SK-N-SH treated with all-trans-retinoic acid at 6 μM for 48 hours (cell line): ENCODE results near the gene MLLT6.

Experiments used
- ATAC-seq: fragments of 200-7000 bp; cut with Tn5 transposase; 3 replicates; pipeline ENCODE4 v1.9.1; 2020; ENCODE audit warnings: mild to moderate bottlenecking, moderate library complexity
- ARNTL ChIP-seq: fragments of 450-650 bp; formaldehyde crosslinking; IDR thresholded peaks from 2 replicates; pipeline ENCODE4 v1.5.0; 2020; ENCODE audit warnings: low read depth, mild to moderate bottlenecking, moderate library complexity, borderline replicate concordance
- BACH2 ChIP-seq: fragments of 250-450 bp; sonication (Bioruptor Pico); IDR thresholded peaks from 2 replicates; pipeline ENCODE4 v1.9.0; 2021; ENCODE audit warnings: mild to moderate bottlenecking, borderline replicate concordance
- CSDC2 ChIP-seq: fragments of 250-450 bp; sonication (Bioruptor Pico); IDR thresholded peaks from 2 replicates; pipeline ENCODE4 v1.5.0; 2020; ENCODE audit warnings: mild to moderate bottlenecking, moderate library complexity
- ESRRG ChIP-seq: fragments of 250-450 bp; sonication (Bioruptor Pico); IDR thresholded peaks from 2 replicates; pipeline ENCODE4 v1.6.1; 2021; ENCODE audit warnings: mild to moderate bottlenecking
- GLIS3 ChIP-seq: fragments of 250-450 bp; sonication (Bioruptor Pico); IDR thresholded peaks from 2 replicates; pipeline ENCODE4 v1.5.0; 2020; ENCODE audit warnings: mild to moderate bottlenecking, moderate library complexity
- ISL1 ChIP-seq: fragments of 250-450 bp; sonication (Bioruptor Pico); IDR thresholded peaks from 2 replicates; pipeline ENCODE4 v2.1.2; 2022; ENCODE audit warnings: mild to moderate bottlenecking, moderate library complexity
- OSR1 ChIP-seq: fragments of 250-450 bp; sonication (Bioruptor Pico); IDR thresholded peaks from 2 replicates; pipeline ENCODE4 v1.8.0; 2022; ENCODE audit warnings: moderate library complexity, mild to moderate bottlenecking, inconsistent platforms
- POU6F1 ChIP-seq: fragments of 250-450 bp; sonication (Bioruptor Pico); IDR thresholded peaks from 2 replicates; pipeline ENCODE4 v1.8.0; 2021; ENCODE audit warnings: low read depth, mild to moderate bottlenecking, moderate library complexity, borderline replicate concordance
- RARB ChIP-seq: fragments of 250-450 bp; sonication (Bioruptor Pico); IDR thresholded peaks from 2 replicates; pipeline ENCODE4 v1.8.0; 2021; ENCODE audit warnings: mild to moderate bottlenecking, moderate library complexity
- SNAI2 ChIP-seq: fragments of 250-450 bp; sonication (Bioruptor Pico); IDR thresholded peaks from 2 replicates; pipeline ENCODE4 v1.5.0; 2020; ENCODE audit warnings: mild to moderate bottlenecking, moderate library complexity
- TCF4 ChIP-seq: fragments of 250-450 bp; sonication (Bioruptor Pico); IDR thresholded peaks from 2 replicates; pipeline ENCODE4 v1.8.0; 2021; ENCODE audit warnings: mild to moderate bottlenecking, moderate library complexity, borderline replicate concordance
- TSHZ2 ChIP-seq: fragments of 250-450 bp; sonication (Bioruptor Pico); IDR thresholded peaks from 2 replicates; pipeline ENCODE4 v1.5.0; 2020; ENCODE audit warnings: mild to moderate bottlenecking, moderate library complexity
- ZC3H10 ChIP-seq: fragments of 250-450 bp; sonication (Bioruptor Pico); IDR thresholded peaks from 2 replicates; pipeline ENCODE4 v1.5.1; 2021; ENCODE audit warnings: mild to moderate bottlenecking, moderate library complexity
- ZFP3 ChIP-seq: fragments of 250-450 bp; sonication (Bioruptor Pico); IDR thresholded peaks from 2 replicates; pipeline ENCODE4 v1.5.0; 2020; ENCODE audit warnings: mild to moderate bottlenecking, moderate library complexity
- ZFP30 ChIP-seq: fragments of 450-650 bp; formaldehyde crosslinking; IDR thresholded peaks from 2 replicates; pipeline ENCODE4 v1.5.0; 2022; ENCODE audit warnings: mild to moderate bottlenecking, moderate library complexity
- ZNF565 ChIP-seq: fragments of 450-650 bp; formaldehyde crosslinking; conservative IDR thresholded peaks from 2 replicates; pipeline ENCODE4 v1.5.0; 2020; ENCODE audit warnings: low read depth, mild to moderate bottlenecking, moderate library complexity
- ZNF70 ChIP-seq: fragments of 450-650 bp; formaldehyde crosslinking; IDR thresholded peaks from 2 replicates; pipeline ENCODE4 v1.5.0; 2020; ENCODE audit warnings: mild to moderate bottlenecking, moderate library complexity
- ZNF8 ChIP-seq: fragments of 450-650 bp; formaldehyde crosslinking; IDR thresholded peaks from 2 replicates; pipeline ENCODE4 v1.5.0; 2020; ENCODE audit warnings: mild to moderate bottlenecking, moderate library complexity
- TF ChIP-seq, protein P1 (sequence below): fragments of 250-450 bp; sonication (Bioruptor Pico); IDR thresholded peaks from 2 replicates; pipeline ENCODE4 v1.5.1; 2020; ENCODE audit warnings: low read depth, mild to moderate bottlenecking, moderate library complexity

The MLLT6 gene

GRCh38 chr17:38709104-38709820, 4.2 kb downstream of the MLLT6 start (continued):
- TF ChIP-seq ZNF8 (CRISPR knock-in tag) (no peak), GLIS3 (CRISPR knock-in tag) (no peak), ESRRG (CRISPR knock-in tag) (no peak), TSHZ2 (CRISPR knock-in tag) (no peak)

DNA sequence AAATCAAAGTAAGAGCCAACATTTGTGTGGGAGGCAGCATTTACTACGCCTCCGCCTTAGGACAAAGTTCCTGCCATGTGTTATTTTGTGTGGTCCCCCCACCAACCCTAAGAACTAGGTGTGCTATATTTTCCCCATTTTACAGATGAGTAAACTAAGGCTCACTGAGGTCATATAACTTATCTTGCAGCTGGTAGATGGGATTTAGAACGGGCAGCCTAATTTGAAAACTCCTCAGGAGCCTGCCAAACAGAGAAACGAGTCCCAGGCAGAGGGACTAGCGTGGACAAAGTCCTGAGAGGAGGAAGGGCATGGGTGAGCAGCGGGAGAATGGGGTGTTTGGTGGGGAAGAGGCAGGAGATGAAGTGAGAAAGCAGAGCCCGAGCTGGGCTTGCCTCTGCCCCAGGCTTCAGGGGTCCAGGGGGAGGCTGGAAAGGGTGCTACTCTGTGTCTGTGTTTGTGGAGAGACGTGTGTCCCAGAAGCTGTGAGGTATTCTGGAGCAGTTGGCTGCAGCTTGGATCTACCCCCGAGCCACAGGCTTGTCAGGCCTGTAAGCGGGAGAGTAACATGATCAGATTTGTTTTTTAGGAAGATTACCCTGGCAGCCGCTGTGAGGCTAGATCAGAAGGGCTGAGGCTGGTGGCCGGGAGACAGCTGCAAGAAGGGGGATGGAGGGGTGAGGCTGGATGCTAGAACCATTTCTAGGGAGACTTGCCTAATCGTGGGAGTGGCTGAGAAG, 5.0 kb downstream of the MLLT6 start:
- no peak for ATAC-seq
- TF ChIP-seq TCF4 (no peak), ZFP3 (CRISPR knock-in tag) (no peak), ESRRG (CRISPR knock-in tag) (no peak), ZFP30 (CRISPR knock-in tag) (no peak), TSHZ2 (CRISPR knock-in tag) (no peak), POU6F1 (CRISPR knock-in tag) (no peak), ZNF8 (CRISPR knock-in tag) (no peak), RARB (CRISPR knock-in tag) (no peak), ZC3H10 (CRISPR knock-in tag) (no peak), CSDC2 (CRISPR knock-in tag) (no peak), ZNF565 (CRISPR knock-in tag) (no peak)

DNA sequence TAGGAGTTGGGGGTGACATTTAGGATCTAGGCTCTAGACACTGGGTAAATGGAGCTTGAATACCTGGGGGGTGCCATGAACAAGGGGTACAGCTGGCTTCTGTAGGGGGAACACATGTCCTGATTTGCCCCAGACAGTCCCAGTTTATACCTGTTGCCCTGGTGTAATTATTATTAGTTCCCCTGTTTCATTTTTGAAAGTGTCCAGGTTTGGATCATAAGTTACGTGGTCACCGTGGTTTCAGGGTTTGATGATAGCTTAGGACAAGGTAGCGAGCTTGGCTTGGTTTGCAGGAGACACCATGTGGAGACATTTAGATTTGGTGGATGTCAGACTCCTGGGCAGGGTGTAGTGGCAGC, 5.5 kb downstream of the MLLT6 start:
- ATAC-seq = no peak
- no peak for TF ChIP-seq ISL1 (CRISPR knock-in tag)
- TF ChIP-seq ARNTL = no peak
- no peak for TF ChIP-seq ZNF70 (CRISPR knock-in tag)
- TF ChIP-seq GLIS3 (CRISPR knock-in tag) = no peak

- no peak for ATAC-seq
- TF ChIP-seq SNAI2 (CRISPR knock-in tag) (no peak), ESRRG (CRISPR knock-in tag) (no peak), ZFP3 (CRISPR knock-in tag) (no peak), ZNF8 (CRISPR knock-in tag) (no peak), TCF4 (no peak), OSR1 (CRISPR knock-in tag) (no peak), RARB (CRISPR knock-in tag) (no peak), BACH2 (CRISPR knock-in tag) (no peak)
- TF ChIP-seq, protein P1, sequence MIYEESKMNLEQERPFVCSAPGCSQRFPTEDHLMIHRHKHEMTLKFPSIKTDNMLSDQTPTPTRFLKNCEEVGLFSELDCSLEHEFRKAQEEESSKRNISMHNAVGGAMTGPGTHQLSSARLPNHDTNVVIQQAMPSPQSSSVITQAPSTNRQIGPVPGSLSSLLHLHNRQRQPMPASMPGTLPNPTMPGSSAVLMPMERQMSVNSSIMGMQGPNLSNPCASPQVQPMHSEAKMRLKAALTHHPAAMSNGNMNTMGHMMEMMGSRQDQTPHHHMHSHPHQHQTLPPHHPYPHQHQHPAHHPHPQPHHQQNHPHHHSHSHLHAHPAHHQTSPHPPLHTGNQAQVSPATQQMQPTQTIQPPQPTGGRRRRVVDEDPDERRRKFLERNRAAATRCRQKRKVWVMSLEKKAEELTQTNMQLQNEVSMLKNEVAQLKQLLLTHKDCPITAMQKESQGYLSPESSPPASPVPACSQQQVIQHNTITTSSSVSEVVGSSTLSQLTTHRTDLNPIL = no peak
- TF ChIP-seq, all 23 proteins: peak for 0
Measured at GRCh38 chr17:38710985-38711384, 5.9 kb downstream of the MLLT6 start.
